K562 (cell line): ENCODE results near the gene SLC1A4. TPM values are rescaled to one million over a fixed set of nuclear protein-coding genes. Genes with fewer than 3 reads are reported as not detected.

Experiments used
- ADNP ChIP-seq: fragments of 200-800 bp; sonication (Bioruptor generic); IDR thresholded peaks from 2 replicates; pipeline ENCODE4 v1.6.1; 2016; ENCODE audit warnings: missing genetic modification characterization, missing compliant biosample characterization
- BRD4 ChIP-seq: fragments of 200-600 bp; sonication (generic); IDR thresholded peaks from 2 replicates; pipeline ENCODE4 v1.6.1; 2017; ENCODE audit warnings: inconsistent platforms
- CAMTA2 ChIP-seq: fragments of 250-450 bp; sonication (Bioruptor Pico); conservative IDR thresholded peaks from 2 replicates; pipeline ENCODE4 v1.5.1; 2022
- COPS2 ChIP-seq: fragments of 450-650 bp; conservative IDR thresholded peaks from 2 replicates; pipeline ENCODE4 v1.6.1; 2016; ENCODE audit warnings: mild to moderate bottlenecking, moderate library complexity
- EHMT2 ChIP-seq: fragments of 450-650 bp; IDR thresholded peaks from 2 replicates; pipeline ENCODE4 v1.6.1; 2018; ENCODE audit warnings: antibody characterized with exemption
- ETS1 ChIP-seq: conservative IDR thresholded peaks from 2 replicates; pipeline ENCODE4 v1.6.1; 2011; ENCODE audit warnings: low read depth, mild to moderate bottlenecking, low read length; ENCODE audit not compliant: control insufficient read depth
- HIVEP1 ChIP-seq: fragments of 250-450 bp; sonication (Bioruptor Pico); IDR thresholded peaks from 2 replicates; pipeline ENCODE4 v1.4.0; 2020; ENCODE audit warnings: mild to moderate bottlenecking
- KAT8 ChIP-seq: fragments of 450-650 bp; IDR thresholded peaks from 2 replicates; pipeline ENCODE4 v1.6.1; 2016; ENCODE audit warnings: low read depth, mild to moderate bottlenecking
- KDM4B ChIP-seq, 2 experiments: fragments of 450-650 bp in 1 of 2; sonication (generic) in 1 of 2; IDR thresholded peaks; 2 replicates each; pipeline ENCODE4 v1.6.1; 2016 to 2017; ENCODE audit warnings: borderline replicate concordance in 2 of 2, antibody characterized with exemption in 1 of 2, low read depth in 1 of 2, mild to moderate bottlenecking in 1 of 2
- PHB2 ChIP-seq: fragments of 450-650 bp; IDR thresholded peaks from 2 replicates; pipeline ENCODE4 v1.6.1; 2017; ENCODE audit warnings: low read depth
- PPARD ChIP-seq: fragments of 250-450 bp; sonication (Bioruptor Pico); IDR thresholded peaks from 2 replicates; pipeline ENCODE4 v1.8.0; 2022; ENCODE audit warnings: inconsistent platforms, mild to moderate bottlenecking, moderate library complexity
- SNRNP70 ChIP-seq: fragments of 200-400 bp; formaldehyde crosslinking; optimal IDR thresholded peaks from 2 replicates; pipeline ENCODE3; 2017; ENCODE audit warnings: low read depth, low read length
- SREBF1 ChIP-seq: fragments of 150-350 bp; IDR thresholded peaks from 2 replicates; pipeline ENCODE4 v1.6.1; 2014; ENCODE audit warnings: antibody characterized with exemption, low read depth, low read length, borderline replicate concordance
- SRF ChIP-seq, 2 experiments: fragments of 250-450, 450-650 bp in 1 of 2; sonication (Bioruptor Pico) in 1 of 2; sonication (generic) in 1 of 2; formaldehyde crosslinking; IDR thresholded peaks; 2 replicates each; pipeline versions ENCODE4 v1.5.0 to v1.5.1; 2020 to 2022; ENCODE audit warnings: mild to moderate bottlenecking in 1 of 2, missing genetic modification reagents in 1 of 2
- TAF15 ChIP-seq: fragments of 200-400 bp; formaldehyde crosslinking; IDR thresholded peaks from 2 replicates; pipeline ENCODE4 v1.6.1; 2017; ENCODE audit warnings: mild to moderate bottlenecking, low read depth, low read length, moderate library complexity
- TGIF2 ChIP-seq: sonication (generic); formaldehyde crosslinking; IDR thresholded peaks from 2 replicates; pipeline ENCODE4 v1.8.1; 2022; ENCODE audit warnings: mild to moderate bottlenecking, missing genetic modification reagents, moderate library complexity
- TRIM24 ChIP-seq, 2 experiments: fragments of 450-650 bp; IDR thresholded peaks; 2 replicates each; pipeline ENCODE4 v1.6.1; 2016
- VEZF1 ChIP-seq: fragments of 200-800 bp; sonication (Bioruptor generic); IDR thresholded peaks from 2 replicates; pipeline ENCODE4 v1.6.1; 2017; ENCODE audit warnings: missing genetic modification characterization, missing compliant biosample characterization
- XRCC3 ChIP-seq: fragments of 450-650 bp; IDR thresholded peaks from 2 replicates; pipeline ENCODE4 v1.6.1; 2017; ENCODE audit warnings: mild to moderate bottlenecking, moderate library complexity
- ZBTB26 ChIP-seq: fragments of 450-650 bp; formaldehyde crosslinking; IDR thresholded peaks from 2 replicates; pipeline ENCODE4 v1.4.0; 2022; ENCODE audit warnings: missing genetic modification characterization
- ZBTB34 ChIP-seq: fragments of 250-450 bp; sonication (Bioruptor Pico); IDR thresholded peaks from 2 replicates; pipeline ENCODE4 v1.8.0; 2021; ENCODE audit warnings: mild to moderate bottlenecking, moderate library complexity
- ZC3H11A ChIP-seq: IDR thresholded peaks from 2 replicates; pipeline ENCODE4 v1.6.1; 2012; ENCODE audit warnings: low read depth, low read length, improper control_type of control experiment
- ZKSCAN3 ChIP-seq: fragments of 250-450 bp; sonication (Bioruptor Pico); IDR thresholded peaks from 2 replicates; pipeline ENCODE4 v1.4.0; 2020
- ZSCAN29 ChIP-seq: fragments of 450-650 bp; IDR thresholded peaks from 2 replicates; pipeline ENCODE4 v1.6.1; 2017
- polyA plus RNA-seq, 8 experiments: library from polyadenylated mRNA; depleted of rRNA in 4 of 8; stranded (reverse) in 5 of 8; unstranded in 3 of 8; fragments of >200 nt; fragmentation: Nextera tagmentation in 2 of 8; fragmentation: Illumina TruSeq in 1 of 8; extraction: Ambion mirVana in 2 of 8; extraction: Trizol in 1 of 8; gene quantifications; 2 replicates each; pipeline versions ENCODE4 v1.2.1 to v1.2.3, GENCODE V29; 2011 to 2014; ENCODE audit warnings: inconsistent platforms in 1 of 8, missing spikeins in 1 of 8
- total RNA-seq, 7 experiments: library from RNA; depleted of rRNA in 6 of 7; stranded (reverse); fragments of >200 nt in 6 of 7; fragmentation: Illumina TruSeq in 2 of 7; extraction: Trizol in 2 of 7; gene quantifications; 2 replicates each; pipeline versions ENCODE4 v1.2.1 to v1.2.3, GENCODE V29; 2011 to 2021; ENCODE audit warnings: low replicate concordance in 1 of 7

SLC1A4 gene
- total and polyA plus RNA-seq, 9 of the 15 experiments (the other 6 are each of a cell fraction or from before 2014, with no cell fraction given) = 4.4 to 24.0 (median 10.9) TPM

- TF ChIP-seq ETS1 (no peak; the same call in 1 of the 2 replicates), ZBTB26 (CRISPR knock-in tag) (no peak), ADNP (no peak), CAMTA2 (CRISPR knock-in tag) (no peak), SRF (CRISPR knock-in tag; IDR thresholded peaks at IDR 0.05) (0 out of 4 replicates have a peak, but pooled peaks of 1 of the 2 experiments have one; percentile 10), TRIM24 (IDR thresholded peaks at IDR 0.05) (no peak), VEZF1 (CRISPR knock-in tag) (peak; percentile 75), PPARD (no peak), HIVEP1 (CRISPR knock-in tag) (no peak), ZKSCAN3 (no peak), TAF15 (no peak), KDM4B (IDR thresholded peaks at IDR 0.05; ENCODE audit: borderline replicate concordance in 2 of 2, low read depth in 1 of 2) (no peak), TGIF2 (peak; percentile 64; the same call in 1 of the 2 replicates), COPS2 (no peak), ZBTB34 (CRISPR knock-in tag) (no peak), ZSCAN29 (no peak), KAT8 (no peak), BRD4 (peak; percentile 61; the same call in 1 of the 2 replicates), PHB2 (no peak), XRCC3 (no peak), ZC3H11A (no peak), SREBF1 (no peak), EHMT2 (no peak), SNRNP70 (no peak)
Measured at GRCh38 chr2:65056215-65057053, 67.2 kb downstream of the SLC1A4 start, which contains the start of gene CEP68 (continued).
